HG03103 (cell line): ENCODE data around the gene C13orf46.
A peak's percentile ranks its signal among the peaks of the same experiment; 100 is the strongest.
"Not testable (repeated sequence)": the region's sequence is repeated elsewhere in the genome, so short reads cannot be mapped to it uniquely, and the experiment has no call there.

Experiments used
- ATAC-seq: cut with Tn5 transposase; IDR thresholded peaks from one replicate; pipeline ENCODE4 v1.9.1; 2021; ENCODE audit warnings: low read depth; ENCODE audit not compliant: unreplicated experiment

Gene C13orf46

GRCh38 chr13:113914333-113915011, 59.4 kb downstream of the C13orf46 start:
- ATAC-seq, result no peak

- not testable (repeated sequence) for ATAC-seq
Measured at GRCh38 chr13:113913838-113914237, 60.0 kb downstream of the C13orf46 start.

GRCh38 chr13:113913408-113913807, 60.5 kb downstream of the C13orf46 start:
- ATAC-seq, result not testable (repeated sequence)

GRCh38 chr13:113912596-113912995, 61.3 kb downstream of the C13orf46 start:
- no peak for ATAC-seq

- no peak for ATAC-seq
Measured at GRCh38 chr13:113907635-113908617, 66.0 kb downstream of the C13orf46 start.

GRCh38 chr13:113906571-113906970, 67.3 kb downstream of the C13orf46 start:
- ATAC-seq, result no peak

GRCh38 chr13:113905942-113906341, 67.9 kb downstream of the C13orf46 start:
- no peak for ATAC-seq

GRCh38 chr13:113905018-113905417, 68.9 kb downstream of the C13orf46 start:
- no peak for ATAC-seq

GRCh38 chr13:113904411-113904810, 69.5 kb downstream of the C13orf46 start:
- peak; percentile 54 for ATAC-seq

- ATAC-seq, result no peak
Measured at GRCh38 chr13:113903912-113904311, 70.0 kb downstream of the C13orf46 start.
